HepG2 (cell line): ENCODE data around the gene FKBP8. TPM values are rescaled to one million over a fixed set of nuclear protein-coding genes. Genes with fewer than 3 reads are reported as not detected.

Experiments used
- AGO1 ChIP-seq: fragments of 200-400 bp; formaldehyde crosslinking; IDR thresholded peaks from 2 replicates; pipeline ENCODE4 v1.6.1; 2017; ENCODE audit warnings: mild to moderate bottlenecking, low read depth, low read length, moderate library complexity; ENCODE audit not compliant: poor library complexity, severe bottlenecking
- DNMT3B ChIP-seq: conservative IDR thresholded peaks from 2 replicates; pipeline ENCODE4 v1.6.1; 2016; ENCODE audit warnings: missing biosample characterization, control low read depth
- DPF2 ChIP-seq: sonication (generic); formaldehyde crosslinking; IDR thresholded peaks from 2 replicates; pipeline ENCODE4 v1.4.0; 2020; ENCODE audit warnings: mild to moderate bottlenecking, low read depth, missing genetic modification reagents, borderline replicate concordance
- GABPB1 ChIP-seq: IDR thresholded peaks from 2 replicates; pipeline ENCODE4 v1.6.1; 2016; ENCODE audit warnings: mild to moderate bottlenecking, missing genetic modification reagents, moderate library complexity, missing compliant biosample characterization
- GZF1 ChIP-seq: sonication (generic); formaldehyde crosslinking; IDR thresholded peaks from 2 replicates; pipeline ENCODE4 v1.5.1; 2020; ENCODE audit warnings: mild to moderate bottlenecking, missing genetic modification reagents
- HMG20B ChIP-seq: conservative IDR thresholded peaks from 2 replicates; pipeline ENCODE4 v1.6.1; 2016; ENCODE audit warnings: missing genetic modification reagents, missing compliant biosample characterization
- KDM4B ChIP-seq: sonication (generic); formaldehyde crosslinking; IDR thresholded peaks from 2 replicates; pipeline ENCODE4 v1.4.0; 2020; ENCODE audit warnings: missing genetic modification reagents
- KLF6 ChIP-seq: IDR thresholded peaks from 2 replicates; pipeline ENCODE4 v1.8.0; 2016; ENCODE audit warnings: missing biosample characterization, missing genetic modification reagents
- MED13 ChIP-seq: sonication (generic); formaldehyde crosslinking; IDR thresholded peaks from 2 replicates; pipeline ENCODE4 v1.5.0; 2020; ENCODE audit warnings: missing genetic modification reagents
- NFYB ChIP-seq: sonication (generic); formaldehyde crosslinking; IDR thresholded peaks from 2 replicates; pipeline ENCODE4 v1.4.0; 2020; ENCODE audit warnings: missing genetic modification reagents
- PATZ1 ChIP-seq: sonication (generic); formaldehyde crosslinking; IDR thresholded peaks from 2 replicates; pipeline ENCODE4 v1.4.0; 2020; ENCODE audit warnings: missing genetic modification reagents
- PBX2 ChIP-seq: IDR thresholded peaks from 2 replicates; pipeline ENCODE4 v1.6.1; 2016; ENCODE audit warnings: control low read depth
- PBX3 ChIP-seq: sonication (generic); formaldehyde crosslinking; IDR thresholded peaks from 2 replicates; pipeline ENCODE4 v1.8.1; 2023; ENCODE audit warnings: missing genetic modification reagents, inconsistent platforms, borderline replicate concordance
- SP1 ChIP-seq, 2 experiments: fragments of 450-650 bp in 1 of 2; sonication (generic) in 1 of 2; formaldehyde crosslinking in 1 of 2; IDR thresholded peaks; 2 replicates each; pipeline versions ENCODE4 v1.4.0 to v1.6.1; 2016 to 2020; ENCODE audit warnings: missing genetic modification reagents in 1 of 2
- SP2 ChIP-seq: sonication (generic); formaldehyde crosslinking; IDR thresholded peaks from 2 replicates; pipeline ENCODE4 v1.5.1; 2020; ENCODE audit warnings: mild to moderate bottlenecking, missing genetic modification reagents
- SRY ChIP-seq: sonication (generic); formaldehyde crosslinking; IDR thresholded peaks from 2 replicates; pipeline ENCODE4 v1.8.0; 2022; ENCODE audit warnings: mild to moderate bottlenecking, missing genetic modification reagents
- TP53 ChIP-seq: sonication (generic); formaldehyde crosslinking; conservative IDR thresholded peaks from 2 replicates; pipeline ENCODE4 v1.4.0; 2020; ENCODE audit warnings: missing genetic modification reagents
- ZBED4 ChIP-seq: sonication (generic); formaldehyde crosslinking; IDR thresholded peaks from 2 replicates; pipeline ENCODE4 v1.4.0; 2020; ENCODE audit warnings: missing genetic modification reagents, borderline replicate concordance
- ZFX ChIP-seq: sonication (generic); formaldehyde crosslinking; IDR thresholded peaks from 2 replicates; pipeline ENCODE4 v1.4.0; 2020; ENCODE audit warnings: mild to moderate bottlenecking, low read depth, missing genetic modification reagents, moderate library complexity
- ZNF124 ChIP-seq: sonication (generic); formaldehyde crosslinking; IDR thresholded peaks from 2 replicates; pipeline ENCODE4 v1.4.0; 2020; ENCODE audit warnings: missing genetic modification reagents
- ZNF205 ChIP-seq: IDR thresholded peaks from 2 replicates; pipeline ENCODE4 v1.6.1; 2018; ENCODE audit warnings: missing biosample characterization, missing genetic modification reagents
- ZNF264 ChIP-seq: sonication (generic); formaldehyde crosslinking; IDR thresholded peaks from 2 replicates; pipeline ENCODE4 v1.4.0; 2020; ENCODE audit warnings: missing genetic modification reagents
- ZNF33B ChIP-seq: sonication (generic); formaldehyde crosslinking; IDR thresholded peaks from 2 replicates; pipeline ENCODE4 v1.5.1; 2020; ENCODE audit warnings: mild to moderate bottlenecking, missing genetic modification reagents
- polyA plus RNA-seq, 8 experiments: library from polyadenylated mRNA; depleted of rRNA in 3 of 8; stranded (reverse) in 7 of 8; unstranded in 1 of 8; fragments of >200 nt; fragmentation: Illumina TruSeq in 4 of 8; extraction: Trizol in 4 of 8; gene quantifications; 2 replicates each; pipeline versions ENCODE4 v1.2.1 to v1.2.3, GENCODE V29; 2011 to 2016; ENCODE audit warnings: low read depth in 4 of 8, missing spikeins in 1 of 8, mixed read lengths in 1 of 8; ENCODE audit not compliant: insufficient read depth in 1 of 8
- total RNA-seq, 5 experiments: library from RNA; depleted of rRNA; stranded (reverse); fragments of >200 nt; fragmentation: Illumina TruSeq; extraction: Trizol; gene quantifications; 2 replicates each; pipeline ENCODE4 v1.2.3, GENCODE V29; 2016; ENCODE audit warnings: low read depth in 1 of 5

FKBP8 gene
- total and polyA plus RNA-seq, 2 of the 13 experiments (the other 11 are each of a cell fraction or from before 2014, with no cell fraction given), result 81.7 to 93.9 TPM

GRCh38 chr19:18542941-18543813 is at the start of gene FKBP8 (continued):
- TF ChIP-seq ZNF33B (CRISPR knock-in tag) (no peak), PATZ1 (CRISPR knock-in tag) (peak; percentile 22), SRY (no peak), MED13 (CRISPR knock-in tag) (no peak), SP2 (CRISPR knock-in tag) (peak; percentile 92), ZNF205 (no peak), PBX2 (peak; percentile 88), ZFX (CRISPR knock-in tag) (0 out of 2 replicates have a peak, but pooled peaks have one; percentile 4), GABPB1 (peak; percentile 83), KLF6 (CRISPR knock-in tag) (no peak), DNMT3B (CRISPR knock-in tag) (no peak), PBX3 (peak; percentile 79; the same call in 1 of the 2 replicates), TP53 (CRISPR knock-in tag) (no peak), AGO1 (no peak), GZF1 (CRISPR knock-in tag) (no peak), NFYB (CRISPR knock-in tag) (peak; percentile 87), HMG20B (CRISPR knock-in tag) (no peak), ZBED4 (CRISPR knock-in tag) (no peak), ZNF124 (CRISPR knock-in tag) (no peak), ZNF264 (CRISPR knock-in tag) (no peak), SP1 (IDR thresholded peaks at IDR 0.05) (no peak), SP1 (CRISPR knock-in tag; IDR thresholded peaks at IDR 0.05) (peak; percentile 94), DPF2 (CRISPR knock-in tag) (no peak), KDM4B (CRISPR knock-in tag) (no peak)
